GM21367 (cell line): Measurements from ENCODE around the gene FLVCR2.
A peak's percentile ranks its signal among the peaks of the same experiment; 100 is the strongest.
"Not testable (repeated sequence)": the region's sequence is repeated elsewhere in the genome, so short reads cannot be mapped to it uniquely, and the experiment has no call there.

Experiments
- ATAC-seq: cut with Tn5 transposase; IDR thresholded peaks from one replicate; pipeline ENCODE4 v1.9.1; 2021; ENCODE audit not compliant: unreplicated experiment

FLVCR2 gene

DNA sequence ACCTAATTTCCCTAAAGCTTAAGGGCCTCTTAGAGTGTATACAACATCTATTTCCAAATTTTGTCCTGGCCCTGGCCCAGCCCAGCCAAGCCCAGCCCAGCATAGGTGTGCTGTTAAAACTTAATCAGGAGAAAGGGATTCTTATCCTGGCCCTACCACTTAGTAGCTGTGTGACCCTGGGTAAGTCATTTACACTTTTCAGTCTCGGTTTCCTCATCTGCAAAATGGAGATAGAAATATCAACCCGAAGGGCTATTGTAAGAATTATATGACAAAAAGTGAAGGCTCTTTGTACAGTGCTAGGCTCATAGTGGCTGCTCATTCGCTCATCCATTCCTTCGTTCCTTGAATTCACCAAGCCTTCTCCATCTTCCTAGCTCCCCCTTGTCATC is 81.8 kb downstream of the FLVCR2 start:
- ATAC-seq, result no peak

DNA sequence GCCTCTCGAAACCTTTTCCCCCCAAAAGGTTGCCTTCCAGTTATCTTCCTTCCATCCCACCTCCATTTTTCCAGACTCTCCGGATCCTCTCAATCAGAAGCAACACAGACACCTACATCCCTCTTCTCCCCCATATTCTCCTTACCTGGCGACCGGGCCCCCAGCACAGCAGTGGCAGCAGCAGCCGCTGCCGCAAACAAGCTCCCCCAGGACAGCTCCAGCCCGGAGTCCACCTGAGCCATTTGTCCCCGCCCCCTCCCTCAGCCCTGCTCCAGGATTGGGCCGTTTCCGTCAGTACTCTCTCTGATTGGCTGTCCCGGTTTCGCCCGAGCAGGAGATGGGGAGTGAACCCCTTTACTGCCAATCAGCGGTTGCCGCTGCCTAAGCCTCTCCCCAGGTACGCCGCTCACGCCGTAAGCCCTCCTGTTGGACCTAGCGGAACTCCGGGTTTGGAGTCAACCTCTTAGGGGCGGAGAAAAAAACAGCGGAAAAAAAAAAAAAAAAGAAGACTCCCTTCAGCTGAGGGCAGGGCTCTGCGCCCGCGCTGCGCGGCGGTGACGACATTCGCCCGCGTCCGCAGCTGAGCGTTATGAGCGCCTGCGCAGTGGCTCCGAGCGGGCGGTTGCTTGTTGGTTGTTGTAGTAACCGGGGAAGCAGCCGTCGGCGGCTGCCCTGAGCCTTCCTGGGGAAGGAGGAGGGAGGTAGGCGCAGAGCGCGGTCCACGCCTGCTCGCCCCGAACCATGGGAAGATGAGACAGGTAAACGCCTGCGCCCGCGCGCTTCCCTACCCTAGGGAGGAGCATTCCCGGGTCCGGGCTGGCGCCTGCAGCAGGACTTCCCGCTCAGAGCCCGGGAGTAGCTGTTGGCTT is 82.4 kb downstream of the FLVCR2 start, which contains the start of the genes ERG28 and TTLL5:
ERG28 (minus strand) TSS at position 247 of the 869 bp plus-strand sequence. CDS start 3,374 bp downstream, outside the sequence.
TTLL5 (plus strand) TSS at position 617 of the 869 bp plus-strand sequence. CDS start 1,904 bp downstream, outside the sequence.
- peak; percentile 88 for ATAC-seq

DNA sequence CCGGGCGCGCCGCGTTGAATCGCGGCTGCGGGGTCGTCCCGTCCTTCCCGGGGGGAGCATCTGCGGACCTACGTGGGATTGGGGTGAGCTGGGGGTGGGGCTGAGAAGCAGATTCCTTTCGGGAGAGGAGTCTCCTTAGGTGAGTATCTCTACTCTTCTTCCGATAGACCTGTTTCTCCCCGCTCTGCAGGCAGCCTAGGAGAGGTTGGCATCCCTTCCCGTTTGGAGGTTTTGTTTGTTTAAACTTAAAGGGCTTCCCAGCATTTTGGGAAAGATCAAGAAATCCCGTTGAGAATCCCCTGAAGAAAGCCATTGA is 83.0 kb downstream of the FLVCR2 start:
- no peak for ATAC-seq

DNA sequence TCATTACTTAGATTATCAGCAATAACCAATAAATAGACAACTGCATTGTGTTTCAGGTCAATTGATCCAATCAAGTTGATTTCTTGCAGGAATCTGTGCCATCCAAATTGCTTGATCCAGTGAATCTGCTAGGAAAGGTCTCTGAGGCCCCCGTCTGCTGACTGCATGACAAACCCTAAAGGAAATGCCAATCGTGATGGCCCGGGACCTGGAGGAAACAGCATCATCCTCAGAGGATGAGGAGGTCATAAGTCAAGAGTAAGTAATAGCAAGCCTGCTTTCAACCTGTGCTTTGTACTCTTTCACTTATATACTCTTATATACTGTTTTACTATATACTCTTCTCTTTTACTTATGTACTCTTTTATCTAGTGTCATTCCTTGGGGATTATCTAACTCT is 84.5 kb downstream of the FLVCR2 start:
- ATAC-seq, result no peak

DNA sequence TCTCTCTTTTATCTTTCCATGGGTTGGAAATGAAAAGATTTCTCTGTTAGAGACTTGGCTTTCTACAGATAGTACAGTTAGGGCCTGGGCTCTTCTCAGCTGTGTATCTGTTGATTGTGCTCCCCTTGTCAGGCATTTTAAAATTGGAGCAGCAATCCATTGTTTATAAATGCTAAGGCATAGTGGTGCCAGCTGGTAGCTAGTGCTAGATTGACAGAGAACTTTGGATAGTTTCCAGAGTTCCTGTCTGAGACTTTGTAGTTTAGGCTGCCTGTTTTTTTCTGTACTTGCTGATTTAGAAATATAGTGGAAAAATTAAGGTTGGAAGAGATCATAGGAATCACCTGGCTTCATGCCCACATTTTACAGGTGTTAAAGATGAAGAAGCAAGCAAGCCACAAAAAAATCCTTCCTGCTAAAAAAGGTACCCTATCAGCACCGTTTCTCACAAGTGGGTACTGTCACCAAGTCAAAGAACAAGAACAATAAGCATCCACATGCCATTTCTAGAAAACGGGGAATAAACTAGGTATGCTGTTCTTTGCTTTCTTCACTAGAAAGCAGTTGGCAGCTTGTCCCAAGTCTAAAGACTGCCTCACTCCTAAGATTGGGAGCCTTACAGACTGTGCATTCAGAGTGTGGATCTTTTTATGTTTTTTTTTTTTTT is 88.8 kb downstream of the FLVCR2 start:
- ATAC-seq, result no peak

DNA sequence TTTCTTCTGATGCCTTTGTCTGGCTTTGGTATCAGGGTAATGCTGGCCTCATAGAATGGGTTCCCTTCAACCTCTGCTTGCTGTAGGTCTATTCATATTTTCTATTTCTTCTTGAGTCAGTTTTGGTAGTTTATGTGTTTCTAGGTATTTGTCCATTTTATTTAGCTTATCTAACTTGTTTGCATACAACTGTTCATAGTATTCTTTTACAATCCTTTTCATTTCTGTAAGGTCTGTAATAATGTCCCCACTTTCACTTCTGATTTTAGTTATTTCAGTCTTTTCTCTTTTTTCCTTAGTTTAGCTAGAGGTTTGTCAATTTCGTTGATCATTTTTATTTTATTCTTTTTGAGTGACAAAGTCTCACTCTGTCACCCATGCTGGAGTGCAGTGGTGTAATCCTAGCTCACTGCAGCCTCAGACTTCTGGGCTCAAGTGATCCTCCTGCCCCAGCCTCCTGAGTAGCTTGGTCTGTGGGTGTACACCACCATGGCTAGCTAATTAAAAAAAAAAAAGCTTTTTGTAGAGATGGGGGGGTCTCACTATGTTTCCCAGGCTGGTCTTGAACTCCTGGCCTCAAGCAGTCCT is 94.3 kb downstream of the FLVCR2 start:
- no peak for ATAC-seq

DNA sequence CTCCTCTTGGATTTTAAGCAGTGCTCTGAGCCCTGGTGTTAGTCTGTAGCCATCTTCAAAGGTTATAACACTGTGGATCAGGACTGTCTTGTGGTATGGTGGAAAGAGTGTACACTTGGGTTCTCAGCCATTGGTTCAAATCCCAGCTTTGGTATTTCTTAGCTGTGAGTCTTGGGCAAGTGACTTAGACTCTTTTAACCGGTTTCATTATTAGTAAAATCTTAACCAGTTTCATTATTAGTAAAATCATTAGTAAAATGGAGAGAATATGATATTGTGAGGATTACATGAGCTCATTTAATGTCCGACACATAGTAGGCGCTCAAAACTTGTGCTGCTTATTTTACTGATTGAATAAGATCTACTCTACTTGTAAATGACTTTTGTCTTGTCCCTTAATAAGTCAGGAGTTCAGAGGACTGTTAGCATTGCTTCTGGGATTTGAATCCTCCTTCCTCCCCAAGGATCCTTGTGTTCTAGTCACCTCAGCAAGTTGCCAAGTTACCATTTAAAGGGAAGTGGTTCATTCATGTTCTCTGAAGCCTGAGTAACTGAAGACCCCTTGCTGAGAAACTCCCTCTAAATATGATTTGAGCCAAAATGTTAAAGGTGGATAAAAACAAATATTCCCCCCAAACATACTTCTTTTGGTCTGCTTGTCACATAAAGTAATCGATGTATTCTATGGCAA is 95.1 kb downstream of the FLVCR2 start:
- ATAC-seq, result no peak

DNA sequence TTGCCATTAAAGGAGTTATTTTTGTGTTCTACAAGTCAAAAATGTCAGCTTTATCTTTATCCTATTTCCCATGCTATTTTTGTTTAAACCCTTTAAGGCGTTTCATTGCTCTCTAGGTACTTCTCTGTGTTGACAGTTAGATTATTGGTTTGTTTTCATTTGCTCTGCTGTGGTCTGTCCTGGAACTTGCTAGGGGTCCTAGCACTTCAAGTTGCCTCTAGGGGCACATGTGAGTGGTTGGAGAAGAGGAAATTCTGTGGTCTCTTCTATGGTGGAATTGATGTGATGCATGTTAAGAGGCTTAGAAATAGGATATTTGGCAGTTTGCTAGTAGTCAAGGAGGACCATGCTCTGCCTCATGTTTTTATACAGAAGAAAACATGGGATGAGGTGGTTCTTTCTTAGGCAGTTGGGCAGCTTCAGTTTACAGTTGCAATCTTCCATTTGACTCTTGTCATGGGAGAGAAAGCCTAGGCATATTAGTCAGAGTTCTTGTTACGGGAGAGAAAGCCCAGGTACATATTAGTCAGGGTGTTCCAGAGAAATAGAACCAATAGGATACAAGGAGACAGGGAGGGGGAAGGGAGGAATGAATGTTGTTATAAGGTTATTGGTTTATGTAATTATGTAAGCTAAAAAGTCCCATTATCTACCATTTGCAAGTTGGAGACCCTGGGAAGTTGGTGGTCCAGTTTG is 97.0 kb downstream of the FLVCR2 start:
- no peak for ATAC-seq

DNA sequence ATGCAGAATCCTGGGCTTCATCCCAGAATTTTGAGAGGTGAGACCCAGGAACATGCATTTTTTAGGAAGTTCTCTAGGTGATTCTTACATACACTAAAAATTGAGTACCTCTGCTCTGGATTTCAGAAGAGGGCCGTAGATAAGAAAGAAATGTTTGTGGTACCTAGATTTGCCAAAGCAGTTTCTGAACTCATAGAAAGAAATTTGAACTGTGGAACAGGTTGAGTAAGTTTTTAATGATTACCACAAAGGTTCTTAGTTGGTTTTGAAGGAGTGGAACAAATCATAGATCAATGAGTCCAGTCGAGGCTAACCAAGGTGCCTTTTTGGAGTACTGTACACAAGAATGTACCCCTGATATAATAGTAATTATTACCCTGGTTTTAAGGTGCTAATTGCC is 107.5 kb downstream of the FLVCR2 start:
- no peak for ATAC-seq

DNA sequence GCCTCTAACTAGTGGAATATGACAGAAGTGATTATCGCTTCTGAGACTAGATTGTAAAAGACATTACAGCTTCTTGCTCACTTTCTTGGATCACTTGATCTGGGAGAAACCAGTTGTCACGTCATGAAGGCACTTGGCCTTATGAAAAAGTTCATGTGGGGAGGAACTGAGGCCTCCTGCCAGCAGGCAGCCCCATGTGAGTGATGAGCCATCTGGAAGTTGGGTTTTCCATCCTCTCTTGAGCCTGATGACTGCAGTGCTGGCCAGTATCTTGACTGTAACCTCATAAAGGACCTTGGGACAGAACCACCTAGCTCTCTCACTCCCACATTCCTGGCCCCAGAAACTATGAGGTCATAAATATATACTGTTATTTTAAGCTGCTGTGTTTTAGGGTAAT is 110.6 kb downstream of the FLVCR2 start:
- no peak for ATAC-seq

DNA sequence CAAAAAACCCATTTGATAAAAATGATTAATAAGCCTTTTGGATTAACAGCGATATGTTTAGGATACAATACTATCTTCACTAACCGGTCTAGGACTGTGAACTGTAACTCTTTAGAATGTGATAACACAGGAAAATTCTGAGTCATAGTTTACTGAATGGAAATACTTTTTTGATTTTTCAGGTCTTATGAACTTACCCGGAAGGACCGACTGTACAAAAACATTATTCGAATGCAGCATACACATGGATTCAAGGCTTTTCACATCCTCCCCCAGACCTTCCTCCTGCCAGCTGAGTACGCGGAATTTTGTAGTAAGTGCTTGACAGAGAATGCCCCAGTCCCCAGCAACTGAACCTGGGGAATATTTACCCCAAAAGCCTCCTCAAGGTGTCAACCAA is 111.6 kb downstream of the FLVCR2 start:
- ATAC-seq, result no peak

DNA sequence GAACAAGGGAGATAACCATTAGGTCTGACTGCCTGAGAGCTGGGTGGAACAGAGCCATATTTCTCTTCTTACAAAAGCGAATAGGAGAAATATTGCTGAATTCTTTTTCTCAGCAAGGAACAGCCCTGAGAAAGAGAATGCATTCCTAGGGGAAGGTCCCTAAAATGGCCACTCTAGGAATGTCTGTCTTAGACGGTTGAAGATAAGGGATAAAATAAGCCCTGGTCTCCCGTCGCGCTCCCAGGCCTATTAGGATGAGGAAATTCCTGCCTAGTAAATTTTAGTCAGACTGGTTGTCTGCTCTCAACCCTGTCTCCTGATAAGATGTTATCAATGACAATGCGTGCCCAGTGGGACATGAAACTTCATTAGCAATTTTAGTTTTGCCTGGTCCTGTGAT is 116.6 kb downstream of the FLVCR2 start:
- not testable (repeated sequence) for ATAC-seq

DNA sequence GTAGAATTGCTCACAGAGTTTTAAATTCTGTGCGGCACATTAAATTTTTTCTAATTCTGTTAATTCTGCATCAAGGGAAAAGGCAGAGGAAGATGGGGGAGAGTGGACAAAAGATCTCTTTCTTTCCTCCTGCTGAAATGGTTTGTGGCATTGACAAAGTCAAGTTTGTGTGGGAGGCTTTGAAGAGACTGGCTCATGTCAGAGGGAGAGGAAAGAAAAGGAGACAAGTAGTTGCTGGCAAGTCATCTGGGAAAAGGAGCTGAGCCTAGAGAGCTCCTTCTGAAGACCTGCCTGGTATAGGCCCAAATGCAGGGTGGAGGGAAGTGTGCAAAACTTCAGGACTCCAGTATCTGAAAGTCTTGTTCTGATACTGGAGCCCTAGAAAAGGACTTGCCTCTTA is 119.0 kb downstream of the FLVCR2 start:
- no peak for ATAC-seq
